Loucy (cell line): ENCODE measurements around the gene KIRREL3.

ENCODE experiments used
- EZH2phosphoT487 ChIP-seq: fragments of 200-600 bp; IDR thresholded peaks from 2 replicates; pipeline ENCODE4 v1.6.1; 2018; ENCODE audit warnings: antibody characterized with exemption, mild to moderate bottlenecking, moderate library complexity, borderline replicate concordance
- TF ChIP-seq, protein P1 (sequence below): fragments of 200-600 bp; sonication (generic); conservative IDR thresholded peaks from 2 replicates; pipeline ENCODE4 v1.5.1; 2014; ENCODE audit warnings: mild to moderate bottlenecking, antibody characterized with exemption, low read length

DNA sequence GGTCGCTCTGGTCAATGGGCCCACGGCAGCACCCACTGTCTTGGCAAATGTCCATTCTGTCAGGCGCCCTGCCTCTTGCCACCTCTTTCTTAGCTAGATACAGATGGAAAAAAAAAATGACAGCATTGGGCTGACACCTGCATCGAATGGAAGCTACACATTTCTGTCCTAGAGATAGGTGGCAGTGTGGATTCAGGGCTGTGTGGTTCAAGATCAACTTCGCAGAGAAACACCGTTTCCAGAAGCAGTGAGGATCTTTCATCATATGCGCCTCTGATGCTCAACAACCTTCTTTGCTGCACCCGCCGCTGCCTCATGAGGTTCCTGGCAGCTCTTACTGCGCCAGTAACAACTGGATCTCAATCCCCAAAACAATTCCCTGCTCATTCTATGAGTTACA lies 236.3 kb downstream of the KIRREL3 start:
- TF ChIP-seq, protein P1, sequence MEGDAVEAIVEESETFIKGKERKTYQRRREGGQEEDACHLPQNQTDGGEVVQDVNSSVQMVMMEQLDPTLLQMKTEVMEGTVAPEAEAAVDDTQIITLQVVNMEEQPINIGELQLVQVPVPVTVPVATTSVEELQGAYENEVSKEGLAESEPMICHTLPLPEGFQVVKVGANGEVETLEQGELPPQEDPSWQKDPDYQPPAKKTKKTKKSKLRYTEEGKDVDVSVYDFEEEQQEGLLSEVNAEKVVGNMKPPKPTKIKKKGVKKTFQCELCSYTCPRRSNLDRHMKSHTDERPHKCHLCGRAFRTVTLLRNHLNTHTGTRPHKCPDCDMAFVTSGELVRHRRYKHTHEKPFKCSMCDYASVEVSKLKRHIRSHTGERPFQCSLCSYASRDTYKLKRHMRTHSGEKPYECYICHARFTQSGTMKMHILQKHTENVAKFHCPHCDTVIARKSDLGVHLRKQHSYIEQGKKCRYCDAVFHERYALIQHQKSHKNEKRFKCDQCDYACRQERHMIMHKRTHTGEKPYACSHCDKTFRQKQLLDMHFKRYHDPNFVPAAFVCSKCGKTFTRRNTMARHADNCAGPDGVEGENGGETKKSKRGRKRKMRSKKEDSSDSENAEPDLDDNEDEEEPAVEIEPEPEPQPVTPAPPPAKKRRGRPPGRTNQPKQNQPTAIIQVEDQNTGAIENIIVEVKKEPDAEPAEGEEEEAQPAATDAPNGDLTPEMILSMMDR = peak; percentile 27
- no peak for TF ChIP-seq EZH2phosphoT487
